Neural crest cell (in vitro differentiated cells): ENCODE data around the gene CDHR4. TPM values are rescaled to one million over a fixed set of nuclear protein-coding genes. Genes with fewer than 3 reads are reported as not detected.

Source experiments
- DNase-seq: peaks from one replicate; pipeline ENCODE4 v3.0.0; 2021; ENCODE audit warnings: low read depth, mixed read lengths, low spot score
- H3K27ac Mint-ChIP-seq: one replicate; pipeline ENCODE4 v1.8.0; 2021; ENCODE audit warnings: mild to moderate bottlenecking, mixed read lengths; ENCODE audit not compliant: unreplicated experiment
- H3K27me3 Mint-ChIP-seq: 2 replicates; pipeline ENCODE4 v1.8.0; 2021; ENCODE audit warnings: low read depth, mild to moderate bottlenecking, mixed read lengths
- H3K36me3 Mint-ChIP-seq: 2 replicates; pipeline ENCODE4 v1.8.0; 2021; ENCODE audit warnings: low read depth, mild to moderate bottlenecking, mixed read lengths
- H3K4me1 Mint-ChIP-seq: 2 replicates; pipeline ENCODE4 v1.8.0; 2021; ENCODE audit warnings: mixed read lengths
- H3K4me3 Mint-ChIP-seq: one replicate; pipeline ENCODE4 v1.8.0; 2021; ENCODE audit warnings: mild to moderate bottlenecking, mixed read lengths
- H3K9me3 Mint-ChIP-seq: 2 replicates; pipeline ENCODE4 v1.8.0; 2021; ENCODE audit warnings: mixed read lengths
- CTCF ChIP-seq: fragments of 200-600 bp; sonication (generic); conservative IDR thresholded peaks from 2 replicates; pipeline ENCODE4 v1.5.0; 2021; ENCODE audit warnings: antibody characterized with exemption, mild to moderate bottlenecking
- total RNA-seq: library from RNA; stranded (reverse); gene quantifications from 2 replicates; pipeline ENCODE4 v1.2.1, GENCODE V29; 2021

Gene CDHR4
- total RNA-seq, 1 donor from 2014 or later, result 0.12 TPM

GRCh38 chr3:49771340-49771938 is 28.2 kb downstream of the CDHR4 start:
- Mint-ChIP-seq H3K4me3 (no peak overlapping the region), H3K36me3 (no peaks in the 10 kb centered on the region), H3K9me3 (no peaks in the 10 kb centered on the region), H3K4me1 (peaks cover 5% of the 10 kb centered on the region), H3K27me3 (no peaks in the 10 kb centered on the region), H3K27ac (no peak overlapping the region)
- no peak for TF ChIP-seq CTCF
- no peak for DNase-seq

GRCh38 chr3:49769926-49770325 is 29.7 kb downstream of the CDHR4 start:
- no peaks in the 10 kb centered on the region for H3K9me3 Mint-ChIP-seq
- no peaks in the 10 kb centered on the region for H3K36me3 Mint-ChIP-seq
- peak overlapping the region; percentile 50 for H3K27ac Mint-ChIP-seq
- peaks cover 5% of the 10 kb centered on the region for H3K4me1 Mint-ChIP-seq
- no peak for TF ChIP-seq CTCF
- H3K4me3 Mint-ChIP-seq, result no peak overlapping the region
- H3K27me3 Mint-ChIP-seq, result no peaks in the 10 kb centered on the region
- DNase-seq, result no peak

- H3K27ac Mint-ChIP-seq, result no peak overlapping the region
- H3K4me3 Mint-ChIP-seq, result no peak overlapping the region
- no peaks in the 10 kb centered on the region for H3K36me3 Mint-ChIP-seq
Measured at GRCh38 chr3:49769286-49769915, 30.3 kb downstream of the CDHR4 start.

GRCh38 chr3:49763981-49764380 is 35.7 kb downstream of the CDHR4 start:
- H3K36me3 Mint-ChIP-seq, result no peaks in the 10 kb centered on the region
- H3K4me3 Mint-ChIP-seq, result no peak overlapping the region
- H3K27me3 Mint-ChIP-seq, result no peaks in the 10 kb centered on the region
- no peak for TF ChIP-seq CTCF
- peaks cover 4% of the 10 kb centered on the region for H3K4me1 Mint-ChIP-seq
- no peak overlapping the region for H3K27ac Mint-ChIP-seq
- no peak for DNase-seq
- no peaks in the 10 kb centered on the region for H3K9me3 Mint-ChIP-seq

More at GRCh38 chr3:49769286-49769915, 30.3 kb downstream of the CDHR4 start:
- no peak for TF ChIP-seq CTCF
- no peaks in the 10 kb centered on the region for H3K27me3 Mint-ChIP-seq
- H3K9me3 Mint-ChIP-seq, result no peaks in the 10 kb centered on the region
- H3K4me1 Mint-ChIP-seq, result peaks cover 1% of the 10 kb centered on the region
- DNase-seq, result no peak

GRCh38 chr3:49761661-49762060 is 38.0 kb downstream of the CDHR4 start:
- no peak for TF ChIP-seq CTCF
- H3K9me3 Mint-ChIP-seq, result no peaks in the 10 kb centered on the region

More at GRCh38 chr3:49761661-49762060, 38.0 kb downstream of the CDHR4 start:
- DNase-seq, result no peak
- no peaks in the 10 kb centered on the region for H3K27me3 Mint-ChIP-seq
- H3K4me1 Mint-ChIP-seq, result peaks cover 4% of the 10 kb centered on the region
- no peak overlapping the region for H3K27ac Mint-ChIP-seq
- no peak overlapping the region for H3K4me3 Mint-ChIP-seq
- no peaks in the 10 kb centered on the region for H3K36me3 Mint-ChIP-seq
